Measurements from ENCODE around the gene SELENOI. TPM values are rescaled to one million over a fixed set of nuclear protein-coding genes. Genes with fewer than 3 reads are reported as not detected.

Gene SELENOI
- total and polyA plus RNA-seq, 2 experiments from 2014 or later, result 8.4 to 67.8 TPM

DNA sequence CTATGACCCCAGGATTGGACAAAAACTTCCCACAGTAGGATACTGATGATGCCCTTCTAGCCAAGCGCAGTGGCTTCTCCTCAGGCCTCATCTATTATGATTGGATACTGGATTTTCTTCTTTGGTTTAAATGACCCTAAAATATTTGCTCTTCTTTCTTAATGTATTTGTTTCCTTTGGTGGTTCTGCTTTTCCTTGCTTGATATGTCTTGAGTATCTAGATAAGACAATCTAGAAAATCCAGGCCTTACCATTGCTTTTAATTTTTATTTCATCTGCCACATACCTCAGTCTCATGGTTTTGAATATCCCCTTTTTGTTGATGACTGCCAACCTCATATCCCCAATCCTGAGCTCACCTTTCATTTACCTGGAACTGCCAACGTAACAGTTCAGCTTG lies 96.4 kb downstream of the SELENOI start (continued):
- TF ChIP-seq, protein P1, sequence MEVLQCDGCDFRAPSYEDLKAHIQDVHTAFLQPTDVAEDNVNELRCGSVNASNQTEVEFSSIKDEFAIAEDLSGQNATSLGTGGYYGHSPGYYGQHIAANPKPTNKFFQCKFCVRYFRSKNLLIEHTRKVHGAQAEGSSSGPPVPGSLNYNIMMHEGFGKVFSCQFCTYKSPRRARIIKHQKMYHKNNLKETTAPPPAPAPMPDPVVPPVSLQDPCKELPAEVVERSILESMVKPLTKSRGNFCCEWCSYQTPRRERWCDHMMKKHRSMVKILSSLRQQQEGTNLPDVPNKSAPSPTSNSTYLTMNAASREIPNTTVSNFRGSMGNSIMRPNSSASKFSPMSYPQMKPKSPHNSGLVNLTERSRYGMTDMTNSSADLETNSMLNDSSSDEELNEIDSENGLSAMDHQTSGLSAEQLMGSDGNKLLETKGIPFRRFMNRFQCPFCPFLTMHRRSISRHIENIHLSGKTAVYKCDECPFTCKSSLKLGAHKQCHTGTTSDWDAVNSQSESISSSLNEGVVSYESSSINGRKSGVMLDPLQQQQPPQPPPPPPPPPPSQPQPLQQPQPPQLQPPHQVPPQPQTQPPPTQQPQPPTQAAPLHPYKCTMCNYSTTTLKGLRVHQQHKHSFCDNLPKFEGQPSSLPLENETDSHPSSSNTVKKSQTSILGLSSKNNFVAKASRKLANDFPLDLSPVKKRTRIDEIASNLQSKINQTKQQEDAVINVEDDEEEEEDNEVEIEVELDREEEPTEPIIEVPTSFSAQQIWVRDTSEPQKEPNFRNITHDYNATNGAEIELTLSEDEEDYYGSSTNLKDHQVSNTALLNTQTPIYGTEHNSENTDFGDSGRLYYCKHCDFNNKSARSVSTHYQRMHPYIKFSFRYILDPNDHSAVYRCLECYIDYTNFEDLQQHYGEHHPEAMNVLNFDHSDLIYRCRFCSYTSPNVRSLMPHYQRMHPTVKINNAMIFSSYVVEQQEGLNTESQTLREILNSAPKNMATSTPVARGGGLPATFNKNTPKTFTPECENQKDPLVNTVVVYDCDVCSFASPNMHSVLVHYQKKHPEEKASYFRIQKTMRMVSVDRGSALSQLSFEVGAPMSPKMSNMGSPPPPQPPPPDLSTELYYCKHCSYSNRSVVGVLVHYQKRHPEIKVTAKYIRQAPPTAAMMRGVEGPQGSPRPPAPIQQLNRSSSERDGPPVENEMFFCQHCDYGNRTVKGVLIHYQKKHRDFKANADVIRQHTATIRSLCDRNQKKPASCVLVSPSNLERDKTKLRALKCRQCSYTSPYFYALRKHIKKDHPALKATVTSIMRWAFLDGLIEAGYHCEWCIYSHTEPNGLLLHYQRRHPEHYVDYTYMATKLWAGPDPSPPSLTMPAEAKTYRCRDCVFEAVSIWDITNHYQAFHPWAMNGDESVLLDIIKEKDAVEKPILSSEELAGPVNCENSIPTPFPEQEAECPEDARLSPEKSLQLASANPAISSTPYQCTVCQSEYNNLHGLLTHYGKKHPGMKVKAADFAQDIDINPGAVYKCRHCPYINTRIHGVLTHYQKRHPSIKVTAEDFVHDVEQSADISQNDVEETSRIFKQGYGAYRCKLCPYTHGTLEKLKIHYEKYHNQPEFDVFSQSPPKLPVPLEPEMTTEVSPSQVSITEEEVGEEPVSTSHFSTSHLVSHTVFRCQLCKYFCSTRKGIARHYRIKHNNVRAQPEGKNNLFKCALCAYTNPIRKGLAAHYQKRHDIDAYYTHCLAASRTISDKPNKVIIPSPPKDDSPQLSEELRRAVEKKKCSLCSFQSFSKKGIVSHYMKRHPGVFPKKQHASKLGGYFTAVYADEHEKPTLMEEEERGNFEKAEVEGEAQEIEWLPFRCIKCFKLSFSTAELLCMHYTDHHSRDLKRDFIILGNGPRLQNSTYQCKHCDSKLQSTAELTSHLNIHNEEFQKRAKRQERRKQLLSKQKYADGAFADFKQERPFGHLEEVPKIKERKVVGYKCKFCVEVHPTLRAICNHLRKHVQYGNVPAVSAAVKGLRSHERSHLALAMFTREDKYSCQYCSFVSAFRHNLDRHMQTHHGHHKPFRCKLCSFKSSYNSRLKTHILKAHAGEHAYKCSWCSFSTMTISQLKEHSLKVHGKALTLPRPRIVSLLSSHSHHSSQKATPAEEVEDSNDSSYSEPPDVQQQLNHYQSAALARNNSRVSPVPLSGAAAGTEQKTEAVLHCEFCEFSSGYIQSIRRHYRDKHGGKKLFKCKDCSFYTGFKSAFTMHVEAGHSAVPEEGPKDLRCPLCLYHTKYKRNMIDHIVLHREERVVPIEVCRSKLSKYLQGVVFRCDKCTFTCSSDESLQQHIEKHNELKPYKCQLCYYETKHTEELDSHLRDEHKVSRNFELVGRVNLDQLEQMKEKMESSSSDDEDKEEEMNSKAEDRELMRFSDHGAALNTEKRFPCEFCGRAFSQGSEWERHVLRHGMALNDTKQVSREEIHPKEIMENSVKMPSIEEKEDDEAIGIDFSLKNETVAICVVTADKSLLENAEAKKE (CRISPR knock-in tag; IDR thresholded peaks at IDR 0.05), result no peak
- TF ChIP-seq STAT1 (IDR thresholded peaks at IDR 0.05; ENCODE audit: unreplicated experiment) (no peak), ZNF331 (CRISPR knock-in tag; IDR thresholded peaks at IDR 0.05; ENCODE audit: low read depth) (no peak), ETS1 (IDR thresholded peaks at IDR 0.05) (no peak), EZH2phosphoT487 (IDR thresholded peaks at IDR 0.05; ENCODE audit: unreplicated experiment) (no peak), ZNF114 (CRISPR knock-in tag; IDR thresholded peaks at IDR 0.05) (no peak)

DNA sequence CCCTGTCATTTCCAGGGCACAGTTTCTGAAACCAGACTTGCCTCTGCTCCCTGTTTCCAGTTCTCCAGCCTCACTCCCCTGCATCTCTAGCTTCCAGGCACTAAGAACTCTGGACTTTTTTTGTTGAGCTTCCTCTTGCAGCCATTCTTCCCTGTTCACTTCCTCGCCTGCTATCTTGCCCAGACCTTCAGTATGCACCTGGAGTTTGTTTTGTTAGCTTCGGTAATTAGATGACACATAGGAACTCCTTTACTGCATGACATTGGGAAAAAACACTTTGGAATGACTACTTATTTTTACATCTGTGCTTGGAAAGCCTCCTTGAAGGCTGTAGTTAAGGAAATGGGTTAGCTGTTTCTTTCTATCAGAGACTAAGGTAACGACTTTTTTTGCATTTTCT lies 96.8 kb downstream of the SELENOI start:
- no peaks in the 10 kb centered on the region for H3K36me3 Mint-ChIP-seq (ENCODE audit: low read depth)
- Histone ChIP-seq H3K9me2 (ENCODE audit: insufficient read depth) (no peaks in the 10 kb centered on the region), H3F3A (replicated peaks; ENCODE audit: low read depth) (no peaks in the 10 kb centered on the region), H3K27ac (ENCODE audit: low read depth) (no peak overlapping the region), H3K4me2 (no peak overlapping the region), H4K20me1 (replicated peaks; ENCODE audit: insufficient read depth) (no peaks in the 10 kb centered on the region), H3K36me3 (ENCODE audit: insufficient read depth) (no peaks in the 10 kb centered on the region), H2AFZ (no peak overlapping the region; the same call in 1 of the 2 replicates), H3K4me3 (no peak overlapping the region), H3K27me3 (ENCODE audit: insufficient read depth) (no peaks in the 10 kb centered on the region), H3K4me1 (ENCODE audit: insufficient read depth) (no peaks in the 10 kb centered on the region), H3K79me2 (replicated peaks; ENCODE audit: insufficient read depth) (no peaks in the 10 kb centered on the region)
- 0 out of 3 replicates have a peak, but pooled peaks cover 3% of the 10 kb centered on the region for H3K4me1 Mint-ChIP-seq
- no peak overlapping the region for H3K4me3 Mint-ChIP-seq
- H3K9me3 Mint-ChIP-seq, result no peaks in the 10 kb centered on the region
- H3K27me3 Mint-ChIP-seq (ENCODE audit: insufficient read depth, low read depth, poor library complexity), result no peaks in the 10 kb centered on the region
- H3K27ac Mint-ChIP-seq, result no peak overlapping the region
- ATAC-seq (no peak), DNase-seq (ENCODE audit: low spot score) (no peak)
- no peak for TF ChIP-seq ZNF114 (CRISPR knock-in tag; IDR thresholded peaks at IDR 0.05)
- no peak for TF ChIP-seq ETS1 (IDR thresholded peaks at IDR 0.05)
- TF ChIP-seq, protein P1 (CRISPR knock-in tag; IDR thresholded peaks at IDR 0.05), result no peak
- TF ChIP-seq CREB1 (CRISPR knock-in tag; IDR thresholded peaks at IDR 0.05; ENCODE audit: low read depth), result no peak
